GM12864 (cell line): ENCODE measurements around the gene ACBD5.
A peak's percentile ranks its signal among the peaks of the same experiment; 100 is the strongest.
"Not testable (repeated sequence)": the region's sequence is repeated elsewhere in the genome, so short reads cannot be mapped to it uniquely, and the experiment has no call there.

Experiments
- DNase-seq: peaks from one replicate; pipeline ENCODE4 v3.0.0-alpha.2; 2011; ENCODE audit warnings: low read depth
- H3K4me3 ChIP-seq: 2 replicates; pipeline ENCODE4 v1.5.1; 2011; ENCODE audit warnings: mild to moderate bottlenecking, low read depth, low read length, control low read depth
- TF ChIP-seq, protein P1 (sequence below): IDR thresholded peaks from 2 replicates; pipeline ENCODE4 v1.5.1; 2011; ENCODE audit warnings: low read depth, mild to moderate bottlenecking, moderate library complexity, low read length, control low read depth, inconsistent platforms; ENCODE audit errors: missing control alignments

ACBD5 gene

DNA sequence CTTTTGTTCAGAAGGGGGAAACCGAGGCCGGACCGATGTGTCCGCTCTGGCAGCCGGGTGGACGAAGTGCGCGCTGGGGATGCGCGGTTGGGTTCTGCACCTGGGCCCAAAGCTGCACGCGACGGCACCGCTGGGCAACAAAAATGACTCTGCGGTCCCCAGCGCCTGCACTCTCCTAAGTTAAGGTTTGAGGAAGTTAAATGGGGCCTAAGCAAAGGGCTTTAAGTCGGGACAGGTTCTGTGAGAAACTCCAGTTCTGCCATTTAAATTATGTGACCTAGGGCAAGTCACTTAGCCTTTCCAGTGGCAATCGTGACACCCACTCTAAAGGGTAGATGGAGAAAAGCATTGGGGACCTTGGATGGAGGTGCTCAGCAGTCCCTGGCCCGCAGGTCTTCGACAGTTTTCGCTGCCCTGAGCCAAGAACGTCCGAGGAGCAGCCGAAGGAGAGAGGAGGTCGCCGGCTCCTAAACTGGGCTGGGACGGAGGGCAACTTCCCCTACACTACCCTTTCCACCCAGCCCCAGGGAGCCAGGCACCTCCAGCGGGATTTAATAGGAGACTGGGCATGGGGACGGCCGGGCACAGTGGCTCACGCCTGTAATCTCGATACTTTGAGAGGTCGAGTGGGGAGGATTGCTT, 534 bp upstream of the ACBD5 start:
- H3K4me3 ChIP-seq, result peak overlapping the region; percentile 81
- DNase-seq, result no peak
- TF ChIP-seq, protein P1, sequence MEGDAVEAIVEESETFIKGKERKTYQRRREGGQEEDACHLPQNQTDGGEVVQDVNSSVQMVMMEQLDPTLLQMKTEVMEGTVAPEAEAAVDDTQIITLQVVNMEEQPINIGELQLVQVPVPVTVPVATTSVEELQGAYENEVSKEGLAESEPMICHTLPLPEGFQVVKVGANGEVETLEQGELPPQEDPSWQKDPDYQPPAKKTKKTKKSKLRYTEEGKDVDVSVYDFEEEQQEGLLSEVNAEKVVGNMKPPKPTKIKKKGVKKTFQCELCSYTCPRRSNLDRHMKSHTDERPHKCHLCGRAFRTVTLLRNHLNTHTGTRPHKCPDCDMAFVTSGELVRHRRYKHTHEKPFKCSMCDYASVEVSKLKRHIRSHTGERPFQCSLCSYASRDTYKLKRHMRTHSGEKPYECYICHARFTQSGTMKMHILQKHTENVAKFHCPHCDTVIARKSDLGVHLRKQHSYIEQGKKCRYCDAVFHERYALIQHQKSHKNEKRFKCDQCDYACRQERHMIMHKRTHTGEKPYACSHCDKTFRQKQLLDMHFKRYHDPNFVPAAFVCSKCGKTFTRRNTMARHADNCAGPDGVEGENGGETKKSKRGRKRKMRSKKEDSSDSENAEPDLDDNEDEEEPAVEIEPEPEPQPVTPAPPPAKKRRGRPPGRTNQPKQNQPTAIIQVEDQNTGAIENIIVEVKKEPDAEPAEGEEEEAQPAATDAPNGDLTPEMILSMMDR, result no peak

DNA sequence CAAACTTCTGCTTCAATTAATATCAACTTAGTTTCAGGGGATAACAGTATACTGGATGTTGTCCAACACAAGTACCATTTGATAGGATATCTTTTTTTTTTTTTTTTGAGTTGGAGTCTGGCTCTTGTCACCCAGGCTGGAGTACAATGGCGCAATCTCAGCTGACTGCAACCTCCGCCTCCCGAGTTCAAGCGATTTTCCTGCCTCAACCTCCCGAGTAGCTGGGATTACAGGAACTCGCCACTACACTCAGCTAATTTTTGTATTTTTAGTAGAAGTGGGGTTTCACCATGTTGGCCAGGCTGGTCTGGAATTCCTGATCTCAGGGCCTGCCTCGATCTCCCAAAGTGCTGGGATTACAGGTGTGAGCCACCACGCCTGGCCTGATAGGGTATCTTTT, 3.1 kb downstream of the ACBD5 start:
- not testable (repeated sequence) for H3K4me3 ChIP-seq, DNase-seq

DNA sequence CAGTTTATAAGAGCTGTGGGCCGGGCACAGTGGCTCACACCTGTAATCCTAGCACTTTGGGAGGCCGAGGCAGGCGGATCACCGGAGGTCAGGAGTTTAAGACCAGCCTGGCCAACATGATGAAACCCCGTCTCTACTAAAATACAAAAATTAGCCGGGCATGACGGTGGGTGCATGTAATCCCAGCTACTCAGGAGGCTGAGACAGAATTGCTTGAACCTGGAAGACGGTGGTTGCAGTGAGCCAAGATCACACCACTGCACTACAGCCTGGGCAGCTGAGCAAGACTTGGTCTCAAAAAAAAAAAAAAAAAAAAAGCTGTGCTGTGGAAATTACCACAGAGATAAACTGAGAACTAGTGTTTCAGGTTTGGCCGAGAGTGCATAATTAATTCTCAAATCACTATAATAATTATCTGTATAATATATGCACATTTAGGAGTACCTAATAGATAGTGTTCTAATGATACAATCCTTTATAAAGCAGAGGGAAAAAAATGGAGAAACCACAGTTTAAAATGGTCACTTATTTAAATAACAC, 3.9 kb downstream of the ACBD5 start:
- not testable (repeated sequence) for DNase-seq, H3K4me3 ChIP-seq

DNA sequence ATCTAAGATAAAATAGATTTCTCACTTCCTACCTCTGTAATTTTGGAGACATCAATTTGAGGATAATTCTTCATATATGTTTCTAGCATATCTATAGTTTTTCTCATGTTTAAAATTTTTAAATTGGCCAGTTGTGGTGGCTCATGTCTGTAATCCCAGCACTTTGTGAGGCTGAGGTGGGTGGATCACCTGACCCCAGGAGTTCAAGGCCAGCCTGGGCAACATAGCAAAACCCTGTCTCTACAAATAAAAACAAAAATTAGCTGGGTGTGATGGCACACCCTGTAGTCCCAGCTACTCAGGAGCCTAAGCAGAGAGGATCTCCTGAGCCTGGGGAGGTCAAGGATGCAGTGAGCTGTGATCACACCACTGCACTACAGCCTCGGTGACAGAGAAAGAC, 4.9 kb downstream of the ACBD5 start:
- DNase-seq, result no peak
- H3K4me3 ChIP-seq, result no peak overlapping the region
- TF ChIP-seq, protein P1, result no peak

DNA sequence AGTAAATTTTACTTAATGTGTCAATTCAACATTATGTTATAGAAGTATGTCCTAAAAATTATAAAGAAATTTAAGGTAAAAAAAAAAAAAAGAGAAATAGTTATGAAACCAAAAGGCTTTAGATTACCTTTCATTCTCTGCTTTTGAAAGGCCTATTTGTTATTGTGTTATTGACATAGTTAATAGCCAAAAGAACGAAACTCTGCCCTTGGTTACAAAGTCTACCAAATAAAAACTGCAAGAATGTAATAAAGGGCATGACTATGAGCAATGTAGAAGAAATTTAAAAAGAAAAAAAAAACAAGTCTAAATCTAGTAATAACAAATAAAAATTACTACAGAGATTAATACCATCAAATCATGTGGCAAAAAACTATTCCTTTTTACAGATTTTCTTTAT, 10.6 kb downstream of the ACBD5 start:
- TF ChIP-seq, protein P1, result no peak
- no peak for DNase-seq
- no peak overlapping the region for H3K4me3 ChIP-seq

DNA sequence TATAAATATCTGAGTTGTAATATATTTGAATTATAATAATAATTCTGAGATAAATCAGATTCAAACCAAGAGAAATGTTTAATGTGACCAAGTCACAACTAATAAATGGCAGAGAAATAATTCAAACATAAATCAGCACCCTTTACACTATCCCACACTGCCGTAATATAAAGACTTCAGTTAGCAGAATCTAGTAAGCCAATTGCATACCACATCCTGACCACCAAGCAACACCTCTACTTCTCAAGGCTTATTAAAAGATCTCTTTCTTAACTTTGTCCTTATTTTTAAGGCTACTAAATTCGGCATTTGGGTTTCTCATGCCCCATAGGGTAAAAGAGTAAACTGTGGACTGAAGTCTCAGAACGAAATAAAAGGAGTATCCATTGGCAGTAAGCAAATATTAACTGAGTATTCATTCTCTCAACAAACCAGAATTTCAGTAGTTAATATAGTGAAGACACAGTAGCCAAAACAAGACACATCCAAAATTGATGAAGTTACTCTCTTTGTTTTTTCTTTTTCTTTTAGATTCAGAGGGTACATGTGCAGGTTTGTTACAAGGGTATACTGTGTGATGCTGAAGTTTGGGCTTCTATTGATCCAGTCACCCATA, 14.8 kb downstream of the ACBD5 start:
- H3K4me3 ChIP-seq, result no peak overlapping the region
- TF ChIP-seq, protein P1, result no peak
- DNase-seq, result no peak

DNA sequence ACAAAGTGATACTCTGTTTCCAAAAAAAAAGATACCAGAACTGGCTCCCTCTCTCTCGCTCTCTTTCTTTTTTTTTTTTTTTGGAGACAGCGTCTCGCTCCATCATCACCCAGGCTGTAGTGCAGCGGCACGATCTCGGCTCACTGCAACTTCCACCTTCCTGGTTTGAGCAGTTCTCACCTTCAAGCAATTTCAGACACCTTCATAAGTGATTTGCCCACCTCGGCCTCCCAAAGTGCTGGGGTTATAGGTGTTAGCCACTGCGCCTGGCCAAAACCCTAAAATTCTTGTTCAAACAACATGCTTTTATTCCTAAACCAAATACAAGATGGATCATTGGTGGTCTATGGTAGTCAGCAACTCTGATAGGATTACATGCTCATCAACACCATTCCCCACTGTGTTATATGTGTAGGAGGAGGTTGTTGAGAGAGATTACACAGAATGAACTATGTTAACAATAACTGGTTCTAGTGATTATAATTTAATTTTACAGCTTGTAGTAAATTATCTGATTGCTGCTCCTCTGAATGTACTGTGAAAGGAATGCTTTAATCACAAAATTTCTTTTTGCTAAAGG, 15.5 kb downstream of the ACBD5 start:
- no peak overlapping the region for H3K4me3 ChIP-seq
- TF ChIP-seq, protein P1, result no peak
- no peak for DNase-seq

DNA sequence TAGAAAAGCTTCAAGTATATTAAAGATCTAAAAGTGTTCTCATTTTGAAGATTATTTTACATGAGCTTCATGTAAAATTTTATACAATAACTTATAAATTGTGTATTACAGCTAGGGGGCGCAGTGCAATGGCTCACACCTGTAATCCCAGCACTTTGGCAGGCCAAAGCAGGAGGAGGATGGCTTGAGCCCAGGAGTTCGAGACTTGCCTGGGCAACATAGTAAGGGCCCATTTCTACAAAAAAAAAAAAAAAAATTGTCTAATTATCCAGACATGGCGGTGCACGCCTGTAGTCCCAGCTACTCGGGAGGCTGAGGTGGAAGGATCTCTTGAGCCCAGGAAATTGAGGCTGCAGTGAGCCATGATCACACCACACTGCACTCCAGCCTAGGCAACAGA, 16.6 kb downstream of the ACBD5 start:
- TF ChIP-seq, protein P1, result peak; percentile 44
- DNase-seq, result peak; percentile 8
- H3K4me3 ChIP-seq, result no peak overlapping the region
